HG03432 (cell line): ENCODE measurements around the gene TMEM126A.

Source experiments
- ATAC-seq: cut with Tn5 transposase; IDR thresholded peaks from one replicate; pipeline ENCODE4 v1.9.1; 2021; ENCODE audit warnings: mild to moderate bottlenecking, moderate library complexity; ENCODE audit not compliant: unreplicated experiment

TMEM126A gene

DNA sequence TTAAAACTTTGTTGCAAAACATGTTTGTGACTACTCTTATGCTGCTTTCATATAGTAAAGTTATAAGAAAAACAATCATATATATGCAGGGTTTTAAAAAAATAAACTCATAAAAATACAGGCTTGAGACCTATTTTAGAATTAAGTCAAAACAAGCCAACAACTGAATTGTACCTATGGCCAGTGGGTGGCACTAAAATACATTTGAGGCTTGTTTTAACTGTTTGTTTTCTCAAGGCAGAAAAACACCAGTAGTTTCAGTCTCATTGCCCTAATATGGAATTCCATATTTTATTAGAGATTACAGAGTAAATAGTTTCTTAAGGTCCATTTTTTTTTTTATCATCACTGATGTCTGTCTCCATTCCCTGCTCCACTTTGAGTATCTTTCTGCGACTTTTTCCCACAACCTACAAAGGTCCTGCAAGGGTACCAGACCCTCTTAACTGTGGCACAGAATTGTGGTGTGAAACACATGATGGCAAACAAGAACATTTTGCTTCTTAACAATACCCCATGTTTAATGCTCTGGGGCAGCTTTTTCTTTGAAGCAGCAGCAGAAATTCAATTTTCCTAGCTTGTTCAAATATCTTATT, 46.7 kb downstream of the TMEM126A start:
- peak; percentile 48 for ATAC-seq

DNA sequence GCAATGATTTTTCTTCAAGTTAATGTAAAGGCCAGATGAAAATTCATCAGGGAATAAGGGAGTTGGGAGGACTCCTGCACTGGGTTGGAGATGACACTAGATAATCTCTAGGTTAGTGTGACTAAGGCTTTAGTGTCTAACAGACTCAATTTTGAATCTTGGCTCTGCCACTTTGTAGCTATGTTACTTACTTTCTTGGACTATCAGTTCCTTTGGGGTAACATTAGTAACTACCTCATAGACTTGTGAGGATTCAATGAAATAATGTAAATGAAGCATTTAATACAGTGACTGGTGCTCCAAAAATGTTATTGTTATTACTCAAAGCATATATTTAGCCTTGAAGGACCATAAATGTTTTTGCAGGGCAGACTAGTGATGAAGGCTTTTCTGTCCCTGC, 47.8 kb downstream of the TMEM126A start:
- no peak for ATAC-seq

DNA sequence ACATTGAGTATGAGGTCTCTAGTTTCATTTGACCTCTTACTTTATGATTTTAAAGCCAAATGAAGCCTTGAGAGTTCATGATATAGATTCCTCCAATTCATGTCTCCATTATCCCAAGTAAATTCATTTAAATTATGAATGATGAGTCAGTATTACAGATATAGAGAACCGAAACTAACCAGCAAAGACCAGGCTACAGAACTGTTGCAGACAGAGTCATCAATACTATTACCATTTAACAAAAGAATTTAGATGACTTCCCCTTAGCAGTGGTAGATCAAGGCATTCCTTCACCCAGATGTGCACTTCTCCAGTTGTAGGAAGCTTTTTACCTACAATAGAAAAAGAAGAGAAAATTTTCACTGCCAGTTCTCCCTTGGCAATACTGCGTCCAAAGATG, 50.0 kb downstream of the TMEM126A start:
- ATAC-seq, result no peak

DNA sequence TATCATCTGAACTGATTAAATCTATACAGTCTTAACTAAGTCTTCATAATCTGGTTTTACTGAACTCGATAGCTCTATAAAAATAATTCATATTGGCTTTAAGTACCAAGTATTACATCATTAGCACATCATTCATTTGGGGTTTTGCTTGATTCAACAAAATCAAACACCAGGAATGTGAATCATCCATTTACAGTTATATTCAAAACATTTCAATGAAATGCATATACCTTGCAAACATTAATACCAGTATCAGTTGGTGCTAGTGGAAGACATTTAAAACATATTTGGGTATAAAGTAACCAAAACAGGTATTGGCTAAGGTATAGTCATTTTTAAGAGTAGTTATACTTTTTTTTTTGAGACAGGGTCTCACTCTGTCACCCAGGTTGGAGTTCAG, 50.4 kb downstream of the TMEM126A start:
- ATAC-seq, result no peak

- ATAC-seq, result peak; percentile 95
Measured at GRCh38 chr11:85699957-85700741, 52.4 kb downstream of the TMEM126A start.

- no peak for ATAC-seq
Measured at GRCh38 chr11:85704967-85705366, 57.2 kb downstream of the TMEM126A start.

DNA sequence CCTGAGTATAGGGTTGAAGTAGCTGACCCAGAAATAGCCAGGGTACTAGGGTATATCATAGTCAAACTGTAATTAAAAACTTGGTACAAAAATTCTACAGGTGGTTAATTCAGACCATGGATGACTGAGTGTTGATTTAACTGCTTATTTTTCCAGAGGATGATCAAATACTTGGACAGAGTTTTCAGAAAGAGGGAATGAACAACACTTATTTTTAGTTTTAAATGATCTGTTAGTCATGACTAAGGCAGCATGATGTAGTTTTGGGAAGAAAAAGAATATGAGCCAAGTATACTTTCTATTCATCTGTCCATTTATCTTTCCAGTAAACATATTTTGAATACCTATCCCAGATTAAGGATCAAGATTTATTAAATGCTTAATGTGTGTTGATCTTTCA, 58.0 kb downstream of the TMEM126A start:
- ATAC-seq, result no peak
